Measurements from ENCODE around the gene RASGEF1C. TPM values are rescaled to one million over a fixed set of nuclear protein-coding genes. Genes with fewer than 3 reads are reported as not detected.

RASGEF1C gene
- total RNA-seq, 4 donors from 2014 or later, result 0.71 to 2.5 TPM; not detected in 2

DNA sequence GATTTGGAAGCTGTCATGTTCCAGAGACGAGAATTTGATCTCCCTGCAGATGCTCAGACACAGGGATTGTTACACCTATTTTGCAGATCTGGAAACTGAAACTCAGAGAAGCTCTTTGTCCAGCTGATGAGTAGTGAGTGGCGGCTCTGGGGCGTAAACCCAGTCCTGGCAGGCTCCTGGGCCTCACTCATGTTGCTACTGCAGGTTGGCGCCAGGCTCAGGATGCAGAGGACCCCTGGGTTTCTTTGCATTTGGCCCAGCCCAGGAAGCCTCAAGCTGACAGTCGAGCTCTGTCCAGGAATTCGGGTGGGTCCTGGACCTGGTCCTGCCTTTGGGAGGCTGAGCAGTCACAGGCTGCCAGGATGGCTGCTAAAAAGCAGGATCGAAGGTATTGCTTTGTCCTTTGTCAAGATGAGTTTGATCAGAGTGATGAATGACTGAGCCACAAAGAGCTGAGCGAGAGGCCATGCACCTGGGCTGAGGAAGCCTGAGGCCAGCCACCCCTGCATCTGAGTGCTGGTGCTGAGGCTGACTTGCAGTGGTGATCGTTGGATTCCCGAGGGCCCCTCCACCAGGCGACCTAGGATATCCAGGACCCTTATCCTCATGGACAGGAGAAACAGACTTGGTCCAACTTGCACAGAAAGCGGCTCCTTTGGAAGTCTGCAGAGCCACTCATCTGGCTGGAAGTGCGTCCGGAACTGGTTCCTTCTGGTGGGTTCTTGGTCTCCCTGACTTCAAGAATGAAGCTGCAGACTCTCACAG, 129.1 kb downstream of the RASGEF1C start:
- intact Hi-C loops (cut with DNase I; ENCODE audit: low total_unique reads), result loop anchor here (10.0 kb wide), 1 partner anchor 145 kb away; no protein-coding TSS in a partner anchor
- no peak for TF ChIP-seq POLR2A (IDR thresholded peaks at IDR 0.05)
- TF ChIP-seq CTCF (IDR thresholded peaks at IDR 0.05), result no peak
- WGBS, 2 donors, result 61 to 74% methylated on average over 13 to 14 of the region's 14 CpGs
- H3K4me3 ChIP-seq (ENCODE audit: low read depth, poor library complexity, severe bottlenecking), result no peak overlapping the region
- DNase-seq (ENCODE audit: low spot score in 2 of 2), result peak in 1 of 2 donors; percentile 68

GRCh38 chr5:180078348-180078747, 130.7 kb downstream of the RASGEF1C start:
- no peak for DNase-seq (ENCODE audit: low spot score in 2 of 2)
- no peak for TF ChIP-seq CTCF (IDR thresholded peaks at IDR 0.05)
- no peak for TF ChIP-seq POLR2A (IDR thresholded peaks at IDR 0.05)
- H3K4me3 ChIP-seq (ENCODE audit: low read depth, poor library complexity, severe bottlenecking), result no peak overlapping the region
- intact Hi-C loops (cut with DNase I; ENCODE audit: low total_unique reads), result no loop called here
- 83% methylated on average over 9 of the region's 9 CpGs for WGBS, 2 donors

DNA sequence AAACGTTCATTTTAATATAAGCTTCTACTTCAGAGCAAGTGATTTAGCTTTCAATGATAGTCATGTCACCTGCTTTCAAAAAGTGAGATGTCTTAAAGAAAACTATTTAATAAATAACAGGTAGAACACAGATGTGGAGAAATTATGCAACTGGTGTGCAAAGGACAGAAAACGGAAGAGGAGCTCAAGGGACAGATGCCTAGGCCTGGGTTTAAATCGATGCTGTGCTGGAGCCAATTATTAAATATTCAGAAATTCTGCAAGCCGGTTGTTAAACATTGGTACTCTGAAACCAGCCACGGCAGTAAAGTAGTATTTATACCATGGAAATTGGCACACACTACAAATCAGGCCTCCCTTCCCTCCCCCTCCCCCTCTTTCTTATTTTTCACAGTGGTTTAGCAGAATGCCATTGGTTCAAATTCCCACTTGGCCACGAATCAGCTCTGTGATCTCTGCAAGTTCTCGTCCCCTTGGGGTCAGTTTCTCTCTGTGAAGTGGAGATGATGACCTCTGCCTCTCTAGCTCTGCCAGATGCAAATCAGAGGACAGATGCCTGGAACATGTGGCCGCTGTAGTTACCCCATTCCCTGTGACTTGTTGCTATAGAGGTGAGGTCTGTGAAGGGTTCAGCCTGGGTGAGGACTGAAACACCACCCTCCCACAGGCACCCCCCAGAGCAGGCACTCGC, 131.3 kb downstream of the RASGEF1C start:
- 76% methylated on average over 9 of the region's 9 CpGs for WGBS, 2 donors
- DNase-seq (ENCODE audit: low spot score in 2 of 2), result no peak
- TF ChIP-seq CTCF (IDR thresholded peaks at IDR 0.05) (no peak), POLR2A (IDR thresholded peaks at IDR 0.05) (no peak)
- intact Hi-C loops (cut with DNase I; ENCODE audit: low total_unique reads), result no loop called here
- H3K4me3 ChIP-seq (ENCODE audit: low read depth, poor library complexity, severe bottlenecking), result no peak overlapping the region

GRCh38 chr5:180075703-180076102, 133.3 kb downstream of the RASGEF1C start:
- 83 to 96% methylated on average over 1 of the region's 1 CpG for WGBS, 2 donors
- TF ChIP-seq POLR2A (IDR thresholded peaks at IDR 0.05) (no peak), CTCF (IDR thresholded peaks at IDR 0.05) (no peak)
- no peak for DNase-seq (ENCODE audit: low spot score in 2 of 2)
- no peak overlapping the region for H3K4me3 ChIP-seq (ENCODE audit: low read depth, poor library complexity, severe bottlenecking)
- intact Hi-C loops (cut with DNase I; ENCODE audit: low total_unique reads), result no loop called here

DNA sequence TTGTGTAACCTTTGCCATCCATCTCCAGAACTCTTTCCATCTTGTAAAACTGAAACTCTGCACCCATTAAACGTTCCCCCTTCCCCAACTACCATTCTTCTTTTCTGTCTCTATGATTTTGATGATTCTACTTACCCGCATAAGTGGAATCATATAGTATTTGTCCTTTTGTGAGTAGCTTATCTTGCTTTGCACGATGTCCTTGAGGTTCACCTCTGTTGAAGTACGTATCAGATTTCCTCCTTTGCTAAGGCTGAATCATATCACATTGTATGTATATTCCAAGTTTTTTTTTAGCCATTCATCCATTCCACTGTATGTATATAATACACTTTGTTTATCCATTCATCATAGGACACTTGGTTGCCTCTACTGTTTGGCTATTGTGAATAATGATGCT, 134.5 kb downstream of the RASGEF1C start:
- TF ChIP-seq CTCF (IDR thresholded peaks at IDR 0.05), result no peak
- TF ChIP-seq POLR2A (IDR thresholded peaks at IDR 0.05), result no peak
- no peak for DNase-seq (ENCODE audit: low spot score in 2 of 2)
- H3K4me3 ChIP-seq (ENCODE audit: low read depth, poor library complexity, severe bottlenecking), result no peak overlapping the region
- 82 to 89% methylated on average over 4 of the region's 4 CpGs for WGBS, 2 donors
- intact Hi-C loops (cut with DNase I; ENCODE audit: low total_unique reads), result no loop called here

Data from lower leg skin (tissue), 4 donors.